Measurements from ENCODE around the gene EPB41L2. TPM values are rescaled to one million over a fixed set of nuclear protein-coding genes. Genes with fewer than 3 reads are reported as not detected.

The EPB41L2 gene
- total and polyA plus RNA-seq, 2 experiments from 2014 or later: 76.2 to 91.7 TPM

- TF ChIP-seq EZH2 (IDR thresholded peaks at IDR 0.05; ENCODE audit: low read depth, unreplicated experiment) (no peak), ZNF114 (CRISPR knock-in tag; IDR thresholded peaks at IDR 0.05) (no peak), STAT1 (IDR thresholded peaks at IDR 0.05; ENCODE audit: unreplicated experiment) (no peak), JUNB (IDR thresholded peaks at IDR 0.05; ENCODE audit: unreplicated experiment) (no peak)
These were observed 40.3 kb upstream of the EPB41L2 start (continued) for GRCh38 chr6:131103296-131103695.

GRCh38 chr6:131101911-131102680, 39.1 kb upstream of the EPB41L2 start:
- no peaks in the 10 kb centered on the region for H4K20me1 ChIP-seq (replicated peaks; ENCODE audit: insufficient read depth)
- H3F3A ChIP-seq (replicated peaks; ENCODE audit: low read depth): no peaks in the 10 kb centered on the region
- no peaks in the 10 kb centered on the region for H3K9me2 ChIP-seq (ENCODE audit: insufficient read depth)
- Mint-ChIP-seq H3K9me3 (peaks cover 9% of the 10 kb centered on the region; the same call in 2 of the 3 replicates), H3K27ac (no peak overlapping the region), H3K4me1 (no peaks in the 10 kb centered on the region), H3K27me3 (ENCODE audit: insufficient read depth, low read depth, poor library complexity) (no peaks in the 10 kb centered on the region), H3K4me3 (no peak overlapping the region), H3K36me3 (ENCODE audit: low read depth) (no peaks in the 10 kb centered on the region)
- H3K27me3 ChIP-seq (ENCODE audit: insufficient read depth): no peaks in the 10 kb centered on the region
- no peak overlapping the region for H3K4me2 ChIP-seq
- no peak overlapping the region for H3K27ac ChIP-seq (ENCODE audit: low read depth)
- H3K4me3 ChIP-seq: no peak overlapping the region
- no peaks in the 10 kb centered on the region for H3K36me3 ChIP-seq (ENCODE audit: insufficient read depth)
- ATAC-seq: no peak
- no peak overlapping the region for H2AFZ ChIP-seq
- DNase-seq (ENCODE audit: low spot score): no peak
- no peaks in the 10 kb centered on the region for H3K79me2 ChIP-seq (replicated peaks; ENCODE audit: insufficient read depth)
- no peaks in the 10 kb centered on the region for H3K4me1 ChIP-seq (ENCODE audit: insufficient read depth)
- TF ChIP-seq ZNF331 (CRISPR knock-in tag; IDR thresholded peaks at IDR 0.05; ENCODE audit: low read depth) (no peak), JUNB (IDR thresholded peaks at IDR 0.05; ENCODE audit: unreplicated experiment) (no peak), REST (IDR thresholded peaks at IDR 0.05; ENCODE audit: unreplicated experiment) (no peak)

GRCh38 chr6:131096786-131097185, 33.7 kb upstream of the EPB41L2 start:
- no peaks in the 10 kb centered on the region for H3K9me2 ChIP-seq (ENCODE audit: insufficient read depth)
- Mint-ChIP-seq H3K27me3 (ENCODE audit: insufficient read depth, low read depth, poor library complexity) (peaks cover 6% of the 10 kb centered on the region), H3K36me3 (ENCODE audit: low read depth) (no peaks in the 10 kb centered on the region), H3K4me1 (no peaks in the 10 kb centered on the region), H3K9me3 (peaks cover 14% of the 10 kb centered on the region; the same call in 2 of the 3 replicates), H3K27ac (no peak overlapping the region), H3K4me3 (no peak overlapping the region)
- no peaks in the 10 kb centered on the region for H3F3A ChIP-seq (replicated peaks; ENCODE audit: low read depth)
- no peak overlapping the region for H3K4me2 ChIP-seq
- no peak overlapping the region for H3K4me3 ChIP-seq
- no peaks in the 10 kb centered on the region for H3K36me3 ChIP-seq (ENCODE audit: insufficient read depth)
- no peak overlapping the region for H3K27ac ChIP-seq (ENCODE audit: low read depth)
- no peak overlapping the region for H2AFZ ChIP-seq
- H3K27me3 ChIP-seq (ENCODE audit: insufficient read depth): no peaks in the 10 kb centered on the region
- H3K4me1 ChIP-seq (ENCODE audit: insufficient read depth): no peaks in the 10 kb centered on the region
- DNase-seq (ENCODE audit: low spot score) (no peak), ATAC-seq (no peak)
- no peaks in the 10 kb centered on the region for H4K20me1 ChIP-seq (replicated peaks; ENCODE audit: insufficient read depth)
- no peaks in the 10 kb centered on the region for H3K79me2 ChIP-seq (replicated peaks; ENCODE audit: insufficient read depth)
- no peak for TF ChIP-seq EZH2 (IDR thresholded peaks at IDR 0.05; ENCODE audit: low read depth, unreplicated experiment)
- no peak for TF ChIP-seq ZNF331 (CRISPR knock-in tag; IDR thresholded peaks at IDR 0.05; ENCODE audit: low read depth)
- no peak for TF ChIP-seq CREB1 (CRISPR knock-in tag; IDR thresholded peaks at IDR 0.05; ENCODE audit: low read depth)
- TF ChIP-seq ZNF462 (CRISPR knock-in tag; IDR thresholded peaks at IDR 0.05): no peak
- no peak for TF ChIP-seq JUNB (IDR thresholded peaks at IDR 0.05; ENCODE audit: unreplicated experiment)

All from GM23338 (cell line).